Heart left ventricle (tissue), 16 donors: ENCODE results near the gene MRPL4. TPM values are rescaled to one million over a fixed set of nuclear protein-coding genes. Genes with fewer than 3 reads are reported as not detected.

Source experiments
- ATAC-seq, 4 donors: fragments of 200-7000 bp; cut with Tn5 transposase; one replicate each; pipeline ENCODE4 v1.9.1; 2020 to 2022; ENCODE audit warnings: moderate library complexity in 4 of 4, mild to moderate bottlenecking in 3 of 4, moderate number of reproducible peaks in 1 of 4
- DNase-seq, 5 donors: peaks; one replicate each; pipeline ENCODE4 v3.0.0-alpha.2; 2020
- H3K27ac ChIP-seq, 12 donors: fragments of 200-600 bp; sonication (generic) in 4 of 12; one replicate each; pipeline versions ENCODE4 v1.5.0 to v1.8.0; 2016 to 2022; ENCODE audit warnings: mild to moderate bottlenecking in 2 of 12
- H3K27me3 ChIP-seq, 9 donors: fragments of 200-600 bp; sonication (generic) in 2 of 9; one replicate each; pipeline versions ENCODE4 v1.5.1 to v1.8.0; 2016 to 2022; ENCODE audit warnings: mild to moderate bottlenecking in 3 of 9
- H3K36me3 ChIP-seq, 9 donors: fragments of 200-600 bp; sonication (generic) in 2 of 9; one replicate each; pipeline versions ENCODE4 v1.5.0 to v1.8.0; 2018 to 2022; ENCODE audit warnings: mild to moderate bottlenecking in 2 of 9
- H3K4me1 ChIP-seq, 12 donors: fragments of 200-600 bp; sonication (generic) in 4 of 12; one replicate each; pipeline versions ENCODE4 v1.5.0 to v1.8.0; 2016 to 2022; ENCODE audit warnings: mild to moderate bottlenecking in 3 of 12
- H3K4me3 ChIP-seq, 12 donors: fragments of 200-600 bp; sonication (generic) in 4 of 12; one replicate each; pipeline versions ENCODE4 v1.5.0 to v1.8.0; 2017 to 2022; ENCODE audit warnings: mild to moderate bottlenecking in 9 of 12, moderate library complexity in 4 of 12
- H3K9me3 ChIP-seq, 12 donors: fragments of 200-600 bp; sonication (generic) in 4 of 12; one replicate each; pipeline versions ENCODE4 v1.5.0 to v1.8.0; 2016 to 2022; ENCODE audit warnings: mild to moderate bottlenecking in 1 of 12
- POLR2A ChIP-seq, 2 donors: fragments of 450-650 bp; IDR thresholded peaks; one replicate each; pipeline ENCODE4 v1.6.1; 2017; ENCODE audit warnings: antibody characterized with exemption in 2 of 2, mild to moderate bottlenecking in 2 of 2, moderate library complexity in 2 of 2
- WGBS, 4 donors: extraction: QIAGEN DNeasy Blood & Tissue Kit in 2 of 4; methylation state at CpG; one replicate each; pipeline versions ENCODE4 v1.1.5 to v1.1.7; 2013 to 2018; 5-methylcytosine and 5-hydroxymethylcytosine counted together
- intact Hi-C, 10 donors: fragments of 100-400 bp; cut with DNase I; formaldehyde crosslinking; loops; one replicate each; pipeline versions ENCODE4 v1.11.1 to v1.14.2; 2022
- polyA plus RNA-seq, 2 donors: library from polyadenylated mRNA; stranded (reverse); fragments of 200-250 nt; gene quantifications; one replicate each; pipeline ENCODE4 v1.2.3, GENCODE V29; 2013
- total RNA-seq, 9 donors: library from RNA; depleted of rRNA in 2 of 9; stranded (reverse); fragments of >200 nt in 2 of 9; fragmentation: NEBNext Ultra II Directional in 3 of 9; extraction: Animal tissue kit (Norgen Biotek cat#: 25700) in 3 of 9; gene quantifications; one replicate each; pipeline versions ENCODE4 v1.1.0 to v1.2.4, GENCODE V29; 2016 to 2023
- TF ChIP-seq, protein P1 (sequence below), 12 donors: fragments of 200-600 bp; sonication (generic) in 4 of 12; IDR thresholded peaks; one replicate each; pipeline versions ENCODE4 v1.5.0 to v1.8.0; 2018 to 2022; ENCODE audit warnings: antibody characterized with exemption in 12 of 12, mild to moderate bottlenecking in 5 of 12
- donor health status: ischemic (EF 13 %, LVEDD 7.1; RV severe dilation, severe dysfunction).
- donor health status: healthy with polysubstance abuse.
- donor health status: DM: no; HTN: yes; CAD: no.
- donor health status: DM: no; HTN: no; CAD: no.
- donor health status: ischemic (EF 25% LVEDD 6.9; RV normal size, moderate dysfunction).
- donor health status: ischemic (EF 25% LVEDD 5.7; RV mildly dilated, moderate dysfunction).
- donor health status: healthy.
- donor health status: DM: yes; HTN: yes; CAD: no.
- donor health status: ischemic (EF 35%, LVEDD 5.7; RV mildly dilated, moderate dysfunction).
- donor health status: nonischemic (EF 11% LVEDD 7.7; RV severe dilation, severe dysfunction).
- donor health status: DM: yes; HTN: yes; CAD: no.
- donor health status: PGD.
- donor health status: ischemic (EF 29% LVEDD 5.4; RV normal size, mild dysfunction).
- donor health status: nonischemic (EF 23%, LVEDD 6.1; RV moderate dilation, normal function).

MRPL4 gene
- total and polyA plus RNA-seq, 11 donors = 37.7 to 123 (median 68.2) TPM

DNA sequence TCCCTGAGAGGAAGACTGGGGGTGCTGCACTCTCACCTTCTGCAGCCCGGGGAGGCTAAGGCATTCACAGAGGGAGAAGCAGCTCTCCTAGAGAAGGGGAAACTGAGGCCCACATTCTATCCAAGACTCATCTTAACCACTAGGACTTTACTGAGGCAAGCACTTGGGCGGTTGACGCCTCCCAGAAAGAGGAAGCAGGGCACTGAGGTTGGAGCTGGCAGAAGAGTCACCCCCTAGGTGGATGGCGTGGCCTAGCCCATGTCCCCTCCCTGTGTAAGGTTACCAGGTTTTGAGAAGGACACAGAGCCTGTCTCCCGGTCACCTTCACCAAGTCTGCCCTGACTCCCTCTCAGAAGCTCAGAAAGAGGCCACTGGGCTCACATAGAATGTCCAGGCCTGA is 23.6 kb upstream of the MRPL4 start:
- peaks cover 0 to 12% (median 3%) of the 10 kb centered on the region in 9 donors for H3K36me3 ChIP-seq
- peaks cover 0 to 11% (median 0%) of the 10 kb centered on the region in 9 donors for H3K27me3 ChIP-seq
- intact Hi-C loops = loop anchor here in 4 of 10 donors (2.0 to 5.0 kb wide), 3 partner anchors 20 to 36 kb away; partner anchors contain the start of gene DNMT1 (in 1 of the 4)
- whole genome bisulfite sequencing, 4 donors = 78 to 90% (median 87%) methylated on average over 5 of the region's 5 CpGs
- TF ChIP-seq, protein P1, sequence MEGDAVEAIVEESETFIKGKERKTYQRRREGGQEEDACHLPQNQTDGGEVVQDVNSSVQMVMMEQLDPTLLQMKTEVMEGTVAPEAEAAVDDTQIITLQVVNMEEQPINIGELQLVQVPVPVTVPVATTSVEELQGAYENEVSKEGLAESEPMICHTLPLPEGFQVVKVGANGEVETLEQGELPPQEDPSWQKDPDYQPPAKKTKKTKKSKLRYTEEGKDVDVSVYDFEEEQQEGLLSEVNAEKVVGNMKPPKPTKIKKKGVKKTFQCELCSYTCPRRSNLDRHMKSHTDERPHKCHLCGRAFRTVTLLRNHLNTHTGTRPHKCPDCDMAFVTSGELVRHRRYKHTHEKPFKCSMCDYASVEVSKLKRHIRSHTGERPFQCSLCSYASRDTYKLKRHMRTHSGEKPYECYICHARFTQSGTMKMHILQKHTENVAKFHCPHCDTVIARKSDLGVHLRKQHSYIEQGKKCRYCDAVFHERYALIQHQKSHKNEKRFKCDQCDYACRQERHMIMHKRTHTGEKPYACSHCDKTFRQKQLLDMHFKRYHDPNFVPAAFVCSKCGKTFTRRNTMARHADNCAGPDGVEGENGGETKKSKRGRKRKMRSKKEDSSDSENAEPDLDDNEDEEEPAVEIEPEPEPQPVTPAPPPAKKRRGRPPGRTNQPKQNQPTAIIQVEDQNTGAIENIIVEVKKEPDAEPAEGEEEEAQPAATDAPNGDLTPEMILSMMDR (IDR thresholded peaks at IDR 0.05) = no peak
- TF ChIP-seq POLR2A (IDR thresholded peaks at IDR 0.05) = no peak
- no peak for DNase-seq
- peak overlapping the region in 10 of 12 donors; percentile 12 to 99 (median 90) for H3K27ac ChIP-seq
- H3K4me3 ChIP-seq = no peak overlapping the region
- no peak for ATAC-seq
- H3K9me3 ChIP-seq = no peaks in the 10 kb centered on the region
- H3K4me1 ChIP-seq = peaks cover 0 to 53% (median 35%) of the 10 kb centered on the region in 12 donors

DNA sequence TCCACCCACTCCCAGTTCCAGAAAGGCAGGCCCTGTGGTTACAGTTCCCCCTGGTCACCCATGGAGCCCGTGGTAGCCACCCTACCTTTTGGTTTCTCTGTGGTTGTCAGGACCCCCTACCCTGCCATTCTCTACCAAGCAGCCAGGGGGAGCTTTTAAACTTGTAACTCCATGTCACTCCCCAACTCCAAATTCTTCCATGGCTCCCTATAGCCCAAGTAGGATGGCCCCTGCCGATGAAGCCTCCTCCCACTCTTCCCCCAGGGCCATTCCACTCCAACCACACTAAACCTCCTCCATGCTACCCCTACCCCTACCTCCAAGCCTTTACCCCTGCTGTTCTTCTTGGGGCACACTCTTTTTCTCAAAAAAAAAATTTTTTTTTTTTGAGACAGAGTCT is 23.1 kb upstream of the MRPL4 start:
- Histone ChIP-seq H3K36me3 (peaks cover 0 to 8% (median 3%) of the 10 kb centered on the region in 9 donors), H3K27me3 (peaks cover 0 to 11% (median 0%) of the 10 kb centered on the region in 9 donors), H3K4me1 (peaks cover 0 to 53% (median 35%) of the 10 kb centered on the region in 12 donors), H3K27ac (peak overlapping the region in 10 of 12 donors; percentile 12 to 99 (median 93)), H3K9me3 (no peaks in the 10 kb centered on the region), H3K4me3 (peak overlapping the region in 4 of 12 donors; percentile 68 to 90 (median 84))
- no peak for ATAC-seq
- intact Hi-C loops = loop anchor here in 4 of 10 donors (2.0 to 5.0 kb wide), 3 partner anchors 20 to 37 kb away; partner anchors contain the start of gene DNMT1 (in 1 of the 4)
- no peak for TF ChIP-seq POLR2A (IDR thresholded peaks at IDR 0.05)
- TF ChIP-seq, protein P1 (IDR thresholded peaks at IDR 0.05) = peak; percentile 32 to 59 (median 50)
- no peak for DNase-seq
- 40 to 63% (median 44%) methylated on average over 2 of the region's 2 CpGs for WGBS, 4 donors

DNA sequence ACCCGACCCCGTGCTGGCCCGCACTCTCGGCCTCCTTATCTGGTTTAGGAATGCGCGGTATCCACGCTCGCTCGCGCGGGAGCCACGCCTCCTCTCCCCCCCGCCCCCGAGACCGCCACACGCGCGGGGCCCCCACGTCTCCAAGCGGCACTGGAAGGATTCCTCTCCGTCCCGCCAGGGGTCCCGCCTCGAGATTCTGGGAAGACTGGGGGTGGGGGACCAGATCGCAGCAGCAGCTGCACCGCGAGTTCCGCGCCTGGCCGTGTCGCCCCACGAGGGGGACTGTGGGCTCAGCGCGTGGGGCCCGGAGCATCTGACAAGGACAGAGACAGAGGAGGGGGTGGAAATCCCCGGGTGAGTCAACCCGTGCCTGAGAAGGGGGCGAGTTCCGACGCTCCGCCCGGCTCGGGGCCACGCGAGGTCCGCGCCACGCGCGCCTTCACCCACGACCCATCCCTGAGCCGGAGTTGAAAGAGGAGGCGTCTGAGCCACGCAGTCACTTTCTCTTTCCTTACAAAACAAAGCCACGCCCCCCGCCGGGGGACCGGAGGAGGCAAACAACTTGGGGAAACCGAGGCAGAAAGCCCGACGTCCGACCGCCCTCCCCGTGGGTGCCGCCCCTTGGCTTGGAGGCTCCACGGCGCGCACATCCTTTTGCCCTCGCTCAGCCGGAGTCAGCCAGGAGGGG is 21.7 kb upstream of the MRPL4 start:
- Histone ChIP-seq H3K4me1 (peaks cover 0 to 54% (median 35%) of the 10 kb centered on the region in 12 donors), H3K27me3 (peaks cover 0 to 11% (median 0%) of the 10 kb centered on the region in 9 donors), H3K9me3 (no peaks in the 10 kb centered on the region), H3K27ac (peak overlapping the region; percentile 54 to 99 (median 94)), H3K36me3 (no peaks in the 10 kb centered on the region), H3K4me3 (peak overlapping the region; percentile 68 to 99 (median 90))
- no peak for TF ChIP-seq POLR2A (IDR thresholded peaks at IDR 0.05)
- TF ChIP-seq, protein P1 (IDR thresholded peaks at IDR 0.05) = peak in 3 of 12 donors; percentile 9 to 20 (median 13)
- 0 to 1% (median 1%) methylated on average over 43 to 70 of the region's 70 CpGs for WGBS, 4 donors
- peak; percentile 50 to 76 (median 64) for DNase-seq
- peak in 1 of 4 donors; percentile 10 for ATAC-seq
- intact Hi-C loops = loop anchor here in 1 of 10 donors (5.0 kb wide), 1 partner anchor 38 kb away; the partner anchor contains the start of gene DNMT1
